HL-60 (cell line): ENCODE measurements around the gene PCDHB8.
"Not testable (repeated sequence)": the region's sequence is repeated elsewhere in the genome, so short reads cannot be mapped to it uniquely, and the experiment has no call there.

ENCODE experiments used
- POLR2AphosphoS5 ChIP-seq: IDR thresholded peaks from 2 replicates; pipeline ENCODE4 v1.6.1; 2012; ENCODE audit warnings: low read depth
- TF ChIP-seq, protein P1 (sequence below): IDR thresholded peaks from one replicate; pipeline ENCODE4 v1.5.1; 2011; ENCODE audit warnings: low read length, control low read depth, inconsistent platforms; ENCODE audit not compliant: insufficient read depth
- TF ChIP-seq, protein P2 (sequence below): IDR thresholded peaks from 2 replicates; pipeline ENCODE4 v1.6.1; 2012; ENCODE audit warnings: low read depth; ENCODE audit not compliant: insufficient replicate concordance

DNA sequence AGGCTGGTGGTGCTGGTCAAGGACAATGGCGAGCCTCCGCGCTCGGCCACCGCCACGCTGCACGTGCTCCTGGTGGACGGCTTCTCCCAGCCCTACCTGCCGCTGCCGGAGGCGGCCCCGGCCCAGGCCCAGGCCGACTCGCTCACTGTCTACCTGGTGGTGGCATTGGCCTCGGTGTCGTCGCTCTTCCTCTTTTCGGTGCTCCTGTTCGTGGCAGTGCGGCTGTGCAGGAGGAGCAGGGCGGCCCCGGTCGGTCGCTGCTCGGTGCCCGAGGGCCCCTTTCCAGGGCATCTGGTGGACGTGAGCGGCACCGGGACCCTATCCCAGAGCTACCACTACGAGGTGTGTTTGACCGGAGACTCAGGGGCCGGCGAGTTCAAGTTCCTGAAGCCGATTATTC is 40.2 kb upstream of the PCDHB8 start:
- TF ChIP-seq, protein P1, sequence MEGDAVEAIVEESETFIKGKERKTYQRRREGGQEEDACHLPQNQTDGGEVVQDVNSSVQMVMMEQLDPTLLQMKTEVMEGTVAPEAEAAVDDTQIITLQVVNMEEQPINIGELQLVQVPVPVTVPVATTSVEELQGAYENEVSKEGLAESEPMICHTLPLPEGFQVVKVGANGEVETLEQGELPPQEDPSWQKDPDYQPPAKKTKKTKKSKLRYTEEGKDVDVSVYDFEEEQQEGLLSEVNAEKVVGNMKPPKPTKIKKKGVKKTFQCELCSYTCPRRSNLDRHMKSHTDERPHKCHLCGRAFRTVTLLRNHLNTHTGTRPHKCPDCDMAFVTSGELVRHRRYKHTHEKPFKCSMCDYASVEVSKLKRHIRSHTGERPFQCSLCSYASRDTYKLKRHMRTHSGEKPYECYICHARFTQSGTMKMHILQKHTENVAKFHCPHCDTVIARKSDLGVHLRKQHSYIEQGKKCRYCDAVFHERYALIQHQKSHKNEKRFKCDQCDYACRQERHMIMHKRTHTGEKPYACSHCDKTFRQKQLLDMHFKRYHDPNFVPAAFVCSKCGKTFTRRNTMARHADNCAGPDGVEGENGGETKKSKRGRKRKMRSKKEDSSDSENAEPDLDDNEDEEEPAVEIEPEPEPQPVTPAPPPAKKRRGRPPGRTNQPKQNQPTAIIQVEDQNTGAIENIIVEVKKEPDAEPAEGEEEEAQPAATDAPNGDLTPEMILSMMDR = not testable (repeated sequence)
- TF ChIP-seq, protein P2, sequence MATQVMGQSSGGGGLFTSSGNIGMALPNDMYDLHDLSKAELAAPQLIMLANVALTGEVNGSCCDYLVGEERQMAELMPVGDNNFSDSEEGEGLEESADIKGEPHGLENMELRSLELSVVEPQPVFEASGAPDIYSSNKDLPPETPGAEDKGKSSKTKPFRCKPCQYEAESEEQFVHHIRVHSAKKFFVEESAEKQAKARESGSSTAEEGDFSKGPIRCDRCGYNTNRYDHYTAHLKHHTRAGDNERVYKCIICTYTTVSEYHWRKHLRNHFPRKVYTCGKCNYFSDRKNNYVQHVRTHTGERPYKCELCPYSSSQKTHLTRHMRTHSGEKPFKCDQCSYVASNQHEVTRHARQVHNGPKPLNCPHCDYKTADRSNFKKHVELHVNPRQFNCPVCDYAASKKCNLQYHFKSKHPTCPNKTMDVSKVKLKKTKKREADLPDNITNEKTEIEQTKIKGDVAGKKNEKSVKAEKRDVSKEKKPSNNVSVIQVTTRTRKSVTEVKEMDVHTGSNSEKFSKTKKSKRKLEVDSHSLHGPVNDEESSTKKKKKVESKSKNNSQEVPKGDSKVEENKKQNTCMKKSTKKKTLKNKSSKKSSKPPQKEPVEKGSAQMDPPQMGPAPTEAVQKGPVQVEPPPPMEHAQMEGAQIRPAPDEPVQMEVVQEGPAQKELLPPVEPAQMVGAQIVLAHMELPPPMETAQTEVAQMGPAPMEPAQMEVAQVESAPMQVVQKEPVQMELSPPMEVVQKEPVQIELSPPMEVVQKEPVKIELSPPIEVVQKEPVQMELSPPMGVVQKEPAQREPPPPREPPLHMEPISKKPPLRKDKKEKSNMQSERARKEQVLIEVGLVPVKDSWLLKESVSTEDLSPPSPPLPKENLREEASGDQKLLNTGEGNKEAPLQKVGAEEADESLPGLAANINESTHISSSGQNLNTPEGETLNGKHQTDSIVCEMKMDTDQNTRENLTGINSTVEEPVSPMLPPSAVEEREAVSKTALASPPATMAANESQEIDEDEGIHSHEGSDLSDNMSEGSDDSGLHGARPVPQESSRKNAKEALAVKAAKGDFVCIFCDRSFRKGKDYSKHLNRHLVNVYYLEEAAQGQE = not testable (repeated sequence)
- not testable (repeated sequence) for TF ChIP-seq POLR2AphosphoS5
